HG03575 (cell line): ENCODE results near the gene TATDN2.

Source experiments
- ATAC-seq: cut with Tn5 transposase; IDR thresholded peaks from one replicate; pipeline ENCODE4 v1.9.1; 2021; ENCODE audit not compliant: unreplicated experiment, insufficient number of reproducible peaks, low FRiP score; ENCODE audit errors: extremely low read depth

TATDN2 gene

GRCh38 chr3:10306156-10306555 is 57.9 kb downstream of the TATDN2 start:
- ATAC-seq: no peak

GRCh38 chr3:10308678-10309077 is 60.4 kb downstream of the TATDN2 start:
- no peak for ATAC-seq

DNA sequence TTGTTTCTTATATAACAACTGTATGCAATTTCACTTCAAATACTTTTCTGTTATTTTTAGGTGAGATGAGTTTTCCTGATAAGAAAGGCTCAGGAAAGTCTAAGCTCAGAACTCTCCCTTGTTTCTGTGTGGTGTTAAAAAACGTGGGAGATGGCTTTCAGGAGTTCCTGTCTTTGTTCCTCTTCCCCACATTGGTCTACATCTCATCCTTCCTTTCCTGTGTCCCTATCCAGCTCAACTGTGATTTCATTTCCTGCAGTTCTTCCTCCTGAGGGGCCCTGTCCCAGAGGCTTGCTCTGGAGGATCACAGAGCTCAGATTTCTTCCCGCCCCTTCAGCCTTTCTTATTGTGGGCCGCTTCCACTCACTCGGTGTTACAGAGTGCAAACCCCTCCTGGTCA is 61.5 kb downstream of the TATDN2 start:
- ATAC-seq: no peak

DNA sequence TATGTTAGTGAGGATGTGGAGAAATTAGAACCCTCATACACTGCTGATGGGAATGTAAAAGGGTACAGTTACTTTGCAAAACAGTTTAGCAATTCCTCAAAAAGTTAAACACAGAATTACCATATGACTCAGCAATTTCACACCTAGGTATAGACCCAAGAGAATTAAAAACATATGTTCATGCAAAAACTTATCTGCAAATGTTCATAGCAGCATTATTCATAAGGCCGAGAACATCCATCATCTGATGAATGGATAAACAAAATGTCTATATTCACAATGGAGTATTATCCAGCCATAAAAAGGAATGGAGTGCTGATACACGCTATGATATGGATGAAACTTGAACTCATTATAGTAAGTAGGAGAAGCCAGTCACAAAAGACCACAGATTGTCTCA is 62.3 kb downstream of the TATDN2 start:
- ATAC-seq: no peak

- no peak for ATAC-seq
Measured at GRCh38 chr3:10311710-10312109, 63.5 kb downstream of the TATDN2 start.

- no peak for ATAC-seq
Measured at GRCh38 chr3:10312391-10312790, 64.1 kb downstream of the TATDN2 start.

GRCh38 chr3:10312861-10313260 is 64.6 kb downstream of the TATDN2 start:
- ATAC-seq: no peak

DNA sequence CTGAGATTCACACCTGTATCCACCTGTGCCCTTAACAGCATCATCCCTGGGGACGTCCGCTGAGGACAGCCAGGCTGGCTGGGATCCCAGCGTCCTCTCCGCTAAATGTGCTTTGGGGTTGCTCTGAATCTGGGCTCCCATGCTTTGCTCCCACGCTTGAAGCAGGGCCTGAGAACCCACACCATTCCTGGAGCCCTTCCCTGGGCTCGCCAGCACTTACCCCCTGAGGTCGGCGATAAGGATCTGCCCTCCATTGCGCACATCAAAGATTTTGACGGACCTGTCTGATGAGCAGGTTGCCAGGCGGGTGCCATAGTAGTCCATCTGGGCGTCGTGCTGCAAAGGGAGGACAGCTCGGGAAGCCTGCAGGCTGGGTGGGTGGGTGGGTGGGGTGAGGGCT is 66.8 kb downstream of the TATDN2 start:
- ATAC-seq: no peak

DNA sequence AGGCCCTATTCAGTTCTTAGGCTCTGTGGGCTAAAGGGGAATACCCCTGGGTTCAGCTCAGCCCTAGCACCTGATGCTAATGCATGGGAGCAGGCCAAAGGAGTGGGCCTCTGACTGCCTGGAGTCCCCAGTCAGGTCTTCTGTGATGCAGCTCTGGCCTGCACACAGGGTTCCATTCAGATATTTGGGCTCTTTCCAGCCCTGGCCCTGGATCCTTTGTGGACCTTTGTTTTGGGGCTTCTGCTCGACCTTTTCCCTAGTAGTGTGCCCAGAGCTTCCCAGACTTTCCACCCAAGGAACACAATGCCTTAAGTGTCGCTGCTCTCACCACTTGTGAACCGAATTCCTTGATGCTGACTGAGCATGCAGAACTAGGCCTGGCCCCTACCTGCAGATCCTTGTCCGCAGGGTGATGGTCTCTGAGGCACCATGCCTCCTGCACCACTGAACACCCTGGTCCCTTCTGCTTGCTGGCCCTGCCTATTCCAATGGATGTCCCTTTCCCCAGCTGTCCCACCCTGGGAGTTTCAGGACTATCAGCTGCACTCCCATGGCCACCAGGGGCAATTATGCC is 67.6 kb downstream of the TATDN2 start:
- ATAC-seq: no peak

DNA sequence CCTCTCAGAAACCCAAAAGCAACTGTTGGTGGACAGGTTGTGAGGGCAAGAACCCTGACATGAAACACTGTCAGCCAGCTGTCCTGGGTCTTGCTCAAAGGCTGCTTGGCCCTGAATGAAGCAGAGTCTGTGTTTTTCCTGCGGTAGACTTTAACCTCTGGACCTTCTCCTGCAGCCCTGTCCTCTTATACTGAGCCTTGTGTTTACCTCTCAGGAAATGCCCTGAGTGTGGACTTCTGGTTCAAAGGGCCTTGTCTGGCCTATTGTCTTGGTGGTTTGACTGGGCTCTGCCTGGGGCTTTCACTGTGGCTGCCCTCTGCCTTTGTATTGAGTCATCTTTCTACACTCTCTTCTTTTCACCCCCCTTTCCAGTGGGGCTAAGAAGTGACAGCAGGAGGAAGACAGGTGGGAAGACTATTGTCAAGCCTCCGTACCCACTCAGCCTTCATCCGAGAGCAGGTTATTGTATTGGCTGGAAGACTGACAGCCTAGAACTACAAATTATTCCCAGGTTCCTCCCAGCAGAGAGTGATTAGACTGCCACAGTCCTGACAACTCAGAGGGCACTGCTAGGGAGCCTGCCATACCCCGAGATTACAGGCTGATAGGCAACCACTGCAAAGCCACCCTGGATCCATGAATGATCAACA is 69.2 kb downstream of the TATDN2 start:
- ATAC-seq: no peak

DNA sequence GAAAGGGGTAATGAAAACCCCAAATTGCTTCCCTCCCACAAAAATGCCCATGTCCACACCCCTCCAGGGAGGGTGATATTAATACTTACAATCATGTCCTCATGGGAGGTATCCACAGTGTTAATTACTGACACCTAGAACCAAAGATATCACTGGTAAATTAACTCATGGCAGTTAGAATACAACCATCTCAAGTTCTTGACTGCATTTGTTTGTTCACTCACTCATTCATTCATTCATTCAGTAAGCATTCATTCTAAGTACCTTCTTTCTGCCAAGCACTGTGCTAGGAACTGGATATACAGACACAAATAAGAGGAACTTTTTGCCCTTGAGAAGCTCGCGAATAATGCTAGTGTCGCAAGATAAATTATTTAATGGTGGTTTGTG is 69.7 kb downstream of the TATDN2 start:
- ATAC-seq: no peak

DNA sequence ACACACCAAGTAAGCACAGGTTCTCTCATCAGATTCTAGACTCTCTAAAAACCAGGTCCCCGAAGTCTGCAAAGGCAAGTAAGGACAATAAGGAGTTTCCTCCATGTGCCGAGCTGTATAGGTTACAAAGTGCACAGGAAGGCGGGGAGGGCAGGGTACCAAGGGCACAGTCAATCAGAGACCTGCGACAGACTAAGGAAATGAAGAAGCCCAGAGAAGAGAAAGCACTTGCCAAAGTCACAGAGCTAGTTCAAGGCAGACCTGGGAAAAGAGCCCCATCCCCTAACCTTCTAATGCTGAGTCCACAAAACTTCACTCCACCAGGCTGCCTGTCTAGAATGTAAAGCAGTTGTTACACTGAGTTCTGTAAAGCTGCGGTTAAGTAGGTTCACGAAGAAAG is 71.0 kb downstream of the TATDN2 start:
- no peak for ATAC-seq

- ATAC-seq: no peak
Measured at GRCh38 chr3:10319804-10320203, 71.5 kb downstream of the TATDN2 start.

DNA sequence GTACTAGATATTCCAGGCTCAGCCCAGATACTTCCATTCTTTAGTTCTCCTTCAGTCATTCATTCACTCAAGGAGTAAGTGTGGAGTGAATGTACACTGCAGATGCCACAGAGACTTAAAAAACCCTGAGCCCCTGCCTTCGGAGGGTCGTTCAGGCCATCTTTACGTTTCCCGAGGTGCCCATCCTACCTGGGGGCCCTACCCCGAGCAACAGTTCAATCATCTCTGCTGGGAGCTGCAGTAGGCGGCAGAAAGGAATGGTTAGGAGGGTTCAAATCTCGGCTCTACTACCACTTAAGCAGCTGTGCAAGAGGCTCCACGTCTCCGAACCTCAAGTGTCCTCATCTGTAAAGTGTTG is 72.0 kb downstream of the TATDN2 start:
- ATAC-seq: no peak

DNA sequence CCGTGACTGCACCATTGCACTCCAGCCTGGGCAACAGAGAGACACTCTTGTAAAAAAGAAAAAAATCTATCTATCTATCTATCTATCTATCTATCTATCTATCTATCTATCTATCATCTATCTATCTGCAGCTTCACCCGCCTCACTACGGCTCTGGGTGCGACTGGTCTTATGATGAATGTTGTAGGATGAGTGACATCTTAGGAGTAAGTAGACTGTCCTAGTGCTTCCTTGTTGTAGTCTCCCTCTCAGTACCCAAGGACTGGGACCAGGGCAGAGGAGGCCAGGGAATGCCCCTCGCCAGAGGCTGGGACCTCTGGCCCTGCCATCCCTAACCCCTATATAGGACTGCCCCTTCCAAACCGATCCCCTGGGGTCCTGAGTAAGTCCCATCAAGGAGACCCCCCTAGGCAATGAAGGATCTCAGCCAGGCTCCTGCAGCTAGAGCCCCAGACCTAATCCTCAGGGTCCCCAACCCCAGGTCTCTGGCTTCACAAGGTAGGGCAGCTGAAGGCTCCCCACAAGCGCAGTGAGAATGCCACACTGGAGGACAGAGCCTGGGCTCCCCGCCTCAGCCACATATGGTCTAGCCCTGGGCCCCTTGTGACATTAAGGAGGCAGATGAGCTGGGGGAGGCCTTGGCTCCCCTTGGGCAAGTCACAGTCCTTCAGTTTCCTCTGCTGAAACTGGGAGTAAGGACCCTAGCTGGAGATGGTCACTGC is 73.5 kb downstream of the TATDN2 start:
- no peak for ATAC-seq

GRCh38 chr3:10322352-10322710 is 74.1 kb downstream of the TATDN2 start:
- no peak for ATAC-seq

DNA sequence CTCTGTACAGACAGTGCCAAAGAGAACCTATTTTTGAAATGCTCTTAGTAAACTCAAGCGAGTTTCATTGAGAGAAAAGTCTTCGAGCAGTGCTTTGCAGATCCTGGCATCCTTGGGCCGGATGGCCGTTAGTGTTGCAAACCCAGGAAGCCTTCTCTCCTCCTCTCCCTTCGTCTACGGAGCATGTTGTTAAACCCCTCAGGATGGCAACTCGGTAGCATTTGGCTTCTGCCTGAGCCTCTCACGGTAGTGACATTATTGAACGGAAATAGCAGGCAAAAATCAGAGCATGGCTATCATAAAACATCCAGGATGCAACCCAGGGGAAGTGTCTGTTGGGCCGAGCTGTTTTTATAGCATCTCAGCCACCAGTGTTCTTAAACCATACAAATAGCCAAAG is 79.3 kb downstream of the TATDN2 start:
- no peak for ATAC-seq

DNA sequence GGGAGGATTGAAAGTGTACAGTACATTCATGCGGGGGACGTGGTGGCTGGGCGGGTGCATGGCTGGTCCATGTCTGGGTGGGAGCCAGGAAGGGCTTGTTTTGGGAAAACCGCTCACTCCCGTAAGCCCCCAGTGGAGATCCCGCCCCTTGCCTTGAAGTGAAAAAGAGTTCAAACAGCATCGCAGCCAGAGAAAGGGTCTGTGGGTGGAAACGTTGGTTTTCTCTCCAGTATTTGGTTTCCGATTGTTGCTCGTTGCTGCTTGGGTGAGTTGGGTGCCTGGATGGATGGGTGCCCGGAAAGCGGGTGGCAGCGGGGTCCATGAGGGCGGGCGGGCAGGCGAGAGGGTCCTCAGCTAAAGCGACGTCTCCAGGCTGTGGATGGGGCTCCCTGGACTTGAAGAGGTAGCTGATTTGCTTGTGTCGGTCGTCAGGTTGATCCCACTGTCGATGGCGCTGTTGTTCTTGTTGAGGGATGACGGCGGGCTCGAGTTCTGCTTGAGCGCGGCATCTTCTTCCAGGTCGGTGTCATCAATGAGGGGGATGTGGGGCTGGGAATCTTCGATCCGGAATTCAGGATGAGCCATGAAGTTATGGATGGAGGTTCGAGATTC is 80.3 kb downstream of the TATDN2 start:
- no peak for ATAC-seq

DNA sequence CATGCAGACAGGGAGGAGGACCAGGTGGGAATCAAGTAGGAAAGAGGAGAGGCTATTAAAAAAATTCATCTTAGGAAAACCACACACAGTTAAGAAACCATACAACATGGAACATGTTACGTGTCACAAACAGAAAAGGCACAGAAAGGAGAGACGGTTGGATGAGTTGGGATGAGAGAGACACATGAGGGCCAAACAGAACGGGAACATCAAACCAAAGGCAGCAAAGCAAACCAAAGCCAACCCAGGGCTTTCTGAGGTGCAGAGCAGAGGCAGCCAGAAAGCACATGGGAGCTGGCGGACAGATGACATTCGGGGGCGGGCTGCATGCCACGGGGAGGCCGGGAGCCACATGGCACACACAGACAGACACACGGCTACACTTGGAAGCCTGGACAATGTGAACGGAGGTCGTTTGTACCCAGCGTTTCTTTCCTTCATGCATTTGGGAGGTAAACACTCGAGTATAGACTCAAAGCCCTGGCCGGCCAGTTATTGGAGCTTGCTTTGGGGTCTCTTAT is 81.3 kb downstream of the TATDN2 start:
- ATAC-seq: no peak

DNA sequence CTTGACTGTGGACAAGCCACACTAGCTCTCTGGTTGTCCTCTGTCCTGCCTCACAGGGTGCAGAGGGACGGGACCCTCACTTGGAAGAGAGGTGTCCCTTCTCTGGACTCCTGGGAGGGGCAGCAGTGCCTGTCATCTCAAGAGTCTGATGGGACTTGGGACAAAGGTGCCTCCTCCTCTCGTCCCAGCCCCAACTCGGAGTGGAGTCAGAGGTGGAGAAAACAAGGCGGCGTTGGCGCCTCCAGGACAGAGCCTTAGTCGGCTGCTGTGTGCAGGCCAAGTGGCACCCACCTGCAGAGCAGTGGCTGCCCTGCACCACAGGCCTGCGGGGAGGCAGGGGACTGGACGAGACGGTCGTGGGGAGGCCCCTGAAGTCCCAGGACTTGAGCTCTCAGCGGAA is 82.1 kb downstream of the TATDN2 start:
- ATAC-seq: no peak
